ENCODE data around the gene PEX14.

PEX14 gene

GRCh38 chr1:10598389-10598702 lies 123.6 kb downstream of the PEX14 start:
- DNase-seq = no peak

- DNase-seq = no peak
Measured at GRCh38 chr1:10599194-10599861, 124.6 kb downstream of the PEX14 start.

GRCh38 chr1:10601342-10602070 lies 126.8 kb downstream of the PEX14 start:
- DNase-seq = no peak

- DNase-seq = no peak
Measured at GRCh38 chr1:10602936-10603335, 128.2 kb downstream of the PEX14 start.

- no peak for DNase-seq
Measured at GRCh38 chr1:10604966-10605365, 130.2 kb downstream of the PEX14 start.

- DNase-seq = no peak
Measured at GRCh38 chr1:10606064-10606463, 131.3 kb downstream of the PEX14 start.

DNA sequence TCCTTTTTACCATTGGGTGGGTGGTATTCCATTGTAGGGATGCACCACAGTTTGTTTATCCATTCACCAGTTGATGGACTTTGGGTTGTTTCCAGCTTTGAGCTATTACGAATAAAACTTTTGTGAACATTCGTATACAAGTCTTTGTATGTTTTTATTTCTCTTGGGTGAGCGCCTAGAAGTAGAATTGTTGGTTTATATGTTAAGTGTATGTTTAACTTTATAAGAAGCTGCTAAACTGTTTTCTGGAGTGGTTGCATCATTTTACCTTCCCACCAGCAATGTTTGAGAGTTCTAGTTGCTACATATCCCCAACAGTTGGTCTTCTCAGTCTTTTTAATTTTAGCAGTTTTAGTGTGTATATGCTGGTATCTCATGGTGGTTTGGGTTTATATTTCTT lies 132.5 kb downstream of the PEX14 start:
- no peak for DNase-seq

- DNase-seq = no peak
Measured at GRCh38 chr1:10608690-10609089, 133.9 kb downstream of the PEX14 start.

- DNase-seq = no peak
Measured at GRCh38 chr1:10610901-10611600, 136.3 kb downstream of the PEX14 start.

DNA sequence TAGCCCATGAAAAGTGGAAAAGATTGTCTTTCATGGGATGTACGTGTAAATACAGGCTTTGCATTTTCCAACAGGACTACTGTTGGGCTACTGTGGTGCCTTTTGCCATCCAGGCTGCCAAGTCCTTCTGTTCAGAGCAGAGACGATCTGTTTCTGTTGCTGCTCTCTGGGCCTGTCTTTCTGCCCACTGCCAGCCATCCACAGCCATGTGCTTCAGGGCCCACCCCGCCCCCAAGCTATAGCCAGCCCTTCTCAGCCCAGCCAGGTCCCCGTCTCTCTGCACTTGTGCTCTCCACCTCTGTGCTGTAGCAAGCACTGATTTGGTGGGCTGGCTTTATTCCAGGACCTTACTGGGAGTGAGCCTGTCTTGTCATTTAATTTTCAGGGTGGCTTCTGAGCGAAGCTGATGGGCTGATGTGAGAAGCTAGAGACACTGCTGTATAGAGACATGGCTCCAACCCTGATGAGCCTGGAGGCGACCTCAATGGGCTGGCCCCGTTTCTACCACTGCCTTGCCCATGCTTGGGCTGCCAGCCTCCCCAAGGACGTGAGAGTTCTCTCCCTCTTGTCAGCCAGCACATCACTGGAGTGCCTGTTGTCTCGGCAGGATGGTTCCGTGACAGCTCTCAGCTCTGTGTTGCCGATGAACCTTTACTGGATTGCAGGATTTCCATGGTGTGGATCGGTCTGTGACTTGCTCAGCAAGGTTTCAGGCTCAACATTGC lies 137.8 kb downstream of the PEX14 start:
- DNase-seq = no peak

DNA sequence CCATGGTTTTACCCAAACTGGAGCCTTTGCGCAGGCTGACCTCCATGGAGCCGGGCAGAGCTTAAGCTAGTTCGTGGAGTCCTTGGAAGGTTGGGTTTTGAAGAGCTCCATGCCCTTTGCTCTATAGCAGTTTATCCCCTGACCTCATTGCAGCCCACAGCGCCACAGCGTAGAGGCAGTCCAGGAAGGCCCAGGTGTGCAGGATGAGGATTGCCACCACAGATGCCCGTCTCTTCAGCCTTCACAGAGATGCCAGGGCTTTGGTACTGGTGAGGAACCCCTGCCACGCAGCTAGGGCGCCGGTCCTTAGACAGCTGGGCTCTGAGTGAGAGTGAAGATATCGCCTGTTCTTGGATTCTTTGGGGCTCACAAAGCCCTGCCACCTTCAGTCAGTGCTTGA lies 138.6 kb downstream of the PEX14 start:
- no peak for DNase-seq

DNA sequence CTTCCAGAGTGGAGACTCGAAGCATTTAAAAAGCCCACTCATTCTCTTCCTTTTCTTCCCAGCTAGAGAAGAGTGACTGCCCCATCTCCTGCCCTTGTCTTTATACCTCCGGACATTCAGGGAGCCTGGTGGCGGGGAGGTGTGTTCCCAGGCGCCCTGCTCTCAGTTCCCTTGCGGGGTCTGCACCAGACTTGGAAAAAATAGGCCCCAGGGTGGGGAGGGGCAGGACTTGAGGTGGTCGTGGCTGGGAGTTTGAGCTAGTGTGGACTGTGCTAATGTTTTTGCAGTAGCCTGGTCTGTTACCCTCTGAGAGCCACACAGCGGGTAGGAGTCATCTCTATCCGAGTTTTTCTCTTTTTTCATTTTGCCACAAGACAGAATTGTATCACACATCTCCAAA lies 139.1 kb downstream of the PEX14 start:
- DNase-seq = no peak

DNA sequence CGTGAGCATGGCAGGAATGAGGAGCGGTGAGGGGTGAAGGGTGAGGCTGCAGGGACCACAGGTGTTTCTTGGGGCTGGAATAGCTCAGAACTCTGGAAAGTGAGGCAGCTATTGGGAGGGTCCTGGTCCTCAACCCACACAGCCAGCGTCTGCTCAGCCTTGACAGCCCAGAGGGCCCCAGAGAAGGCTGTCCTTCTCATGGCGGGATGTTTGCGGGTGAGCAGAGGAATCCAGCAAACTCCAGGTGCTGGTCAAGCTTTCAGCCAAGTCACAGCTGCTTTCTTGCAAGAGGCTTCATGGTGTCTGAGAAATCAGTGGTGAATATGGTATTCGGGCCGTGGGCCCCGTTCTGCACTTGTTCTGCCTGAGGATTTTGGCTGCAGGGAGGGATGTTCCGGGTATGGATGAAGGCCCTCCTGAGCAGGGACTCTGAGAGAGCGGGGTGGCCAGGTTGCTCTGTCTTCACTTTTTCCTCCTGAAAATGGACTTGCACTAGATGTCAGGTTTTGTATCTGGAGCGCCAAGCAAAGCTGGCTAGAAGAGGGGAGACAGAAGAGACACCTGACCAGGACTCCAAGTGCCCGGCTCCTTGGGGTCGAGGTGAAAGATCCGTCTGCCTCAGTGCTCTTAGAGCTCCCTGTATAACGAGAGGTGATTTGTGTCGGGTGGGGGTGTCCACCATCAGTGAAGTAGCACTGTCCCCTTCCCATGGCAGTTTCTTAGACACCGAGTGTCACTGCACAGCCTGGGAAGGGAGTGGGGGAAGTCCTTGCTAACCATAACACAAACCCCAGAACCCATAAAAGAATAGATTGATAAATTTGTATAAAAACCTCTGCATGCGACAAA lies 139.9 kb downstream of the PEX14 start:
- DNase-seq = no peak

- DNase-seq = no peak
Measured at GRCh38 chr1:10615332-10615731, 140.6 kb downstream of the PEX14 start.

- no peak for DNase-seq
Measured at GRCh38 chr1:10615932-10616671, 141.4 kb downstream of the PEX14 start.

DNA sequence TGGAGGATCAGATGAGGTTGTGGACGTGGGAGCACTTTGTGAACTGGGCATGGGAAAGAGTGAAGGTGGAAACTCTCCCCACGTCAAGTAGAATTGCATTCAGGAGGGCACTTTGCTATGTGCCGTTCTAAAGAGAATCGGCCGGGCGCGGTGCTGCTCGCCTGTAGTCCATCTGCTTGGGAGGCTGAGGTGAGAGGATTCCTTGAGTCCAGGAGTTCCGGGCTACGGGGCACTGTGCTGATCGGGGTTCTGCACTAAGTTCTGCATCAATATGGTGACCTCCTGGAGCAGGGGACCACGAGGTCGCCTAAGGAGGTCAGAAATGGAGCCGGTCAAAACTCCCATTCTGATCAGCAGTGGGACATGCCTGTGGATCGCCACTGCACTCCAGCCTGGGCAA lies 141.9 kb downstream of the PEX14 start:
- DNase-seq = no peak

DNA sequence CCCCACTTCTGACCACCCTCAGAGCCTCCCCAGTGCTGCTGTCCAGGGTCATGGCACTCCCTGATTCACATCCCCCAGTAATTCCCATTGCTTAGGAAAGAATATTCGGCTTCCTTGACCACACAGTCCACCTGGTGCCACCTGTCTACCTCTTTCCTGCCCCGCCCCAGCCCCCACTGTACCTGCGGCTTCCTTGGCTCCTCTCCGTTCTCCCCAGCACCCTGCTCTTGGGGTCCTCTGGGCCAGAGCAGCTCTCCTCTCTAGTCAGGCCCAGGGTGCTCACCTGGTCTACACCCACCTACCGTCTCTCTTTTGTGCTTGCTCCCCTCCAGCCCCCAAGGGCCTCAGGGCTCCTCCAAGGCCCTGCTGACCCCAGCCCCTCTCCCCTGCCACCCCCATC lies 142.6 kb downstream of the PEX14 start:
- DNase-seq = no peak

GRCh38 chr1:10617931-10618885 lies 143.5 kb downstream of the PEX14 start:
- DNase-seq = no peak

DNA sequence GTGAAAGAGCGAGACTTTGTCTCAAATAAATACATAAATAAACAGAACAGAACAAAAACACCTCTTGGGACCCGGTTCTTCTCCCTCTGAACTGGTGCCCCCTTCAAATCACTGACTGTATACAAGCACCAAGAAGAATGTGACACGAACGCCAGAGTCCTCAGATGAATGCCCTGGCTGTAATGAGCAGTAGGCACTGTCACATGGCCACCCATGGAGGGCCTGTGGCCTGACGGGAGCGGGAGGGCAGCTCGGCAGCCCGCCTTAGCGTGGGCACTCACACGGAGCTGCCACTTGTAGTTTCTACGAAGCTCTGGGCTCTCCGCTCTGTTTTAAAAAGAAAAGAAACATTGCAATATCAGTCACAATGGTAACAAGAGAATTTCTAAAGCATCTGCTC lies 146.0 kb downstream of the PEX14 start:
- DNase-seq = no peak

DNA sequence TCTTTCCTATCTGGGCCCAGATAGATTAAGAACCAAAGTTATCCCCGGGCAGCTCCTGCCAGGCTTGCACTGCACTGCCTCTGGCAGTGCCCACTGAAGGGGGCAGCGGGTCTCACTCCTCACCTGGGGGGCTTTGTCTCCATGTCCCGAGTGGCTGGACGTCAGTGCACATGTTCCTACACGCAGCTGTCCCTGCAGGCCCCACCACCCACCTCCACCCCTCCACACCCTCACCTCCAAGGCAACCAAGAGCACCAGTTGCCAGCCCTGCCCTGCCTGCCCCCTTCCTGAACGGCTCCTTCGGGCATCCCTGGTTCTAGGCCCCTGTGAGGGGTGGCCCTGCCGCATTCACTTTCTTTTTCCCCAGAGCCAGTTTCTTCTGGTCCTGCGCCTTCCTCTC lies 147.2 kb downstream of the PEX14 start:
- DNase-seq = no peak

Data from stimulated activated CD4-positive, alpha-beta T cell treated with anti-CD3 and anti-CD28 coated beads, Interleukin-1b, Interleukin-23, amount 100 ng/mL, for 48 hours (primary cell).